H1 (cell line): ENCODE data around the gene COL26A1. TPM values are rescaled to one million over a fixed set of nuclear protein-coding genes. Genes with fewer than 3 reads are reported as not detected.

Experiments used
- CTCF ChIA-PET: fragments of 300-600 bp; sonication (Branson Sonifier 250); formaldehyde crosslinking; loops from one replicate; lab custom pipeline; 2021; ENCODE audit not compliant: partially characterized antibody; lab: Charles Lee
- POLR2A ChIA-PET: fragments of 300-600 bp; sonication (Branson Sonifier 250); formaldehyde crosslinking; loops from one replicate; lab custom pipeline; 2021; ENCODE audit warnings: inconsistent platforms; ENCODE audit not compliant: partially characterized antibody; lab: Charles Lee
- DNase-seq, 2 experiments: peaks; one replicate each; pipeline versions ENCODE4 v3.0.0 to v3.0.0-alpha.2; 2010 to 2022; ENCODE audit warnings: low spot score in 2 of 2, low read depth in 1 of 2, mixed read lengths in 1 of 2
- FAIRE-seq: peaks from 2 replicates; lab custom pipeline; 2011; peaks lifted over from hg19 to GRCh38; lab: Jason Lieb, UNC
- H2AFZ ChIP-seq: 2 replicates; pipeline ENCODE4 v1.8.1; 2012; ENCODE audit warnings: low read length, inconsistent platforms
- H2AK5ac ChIP-seq: 2 replicates; pipeline ENCODE4 v1.6.1; 2013; ENCODE audit warnings: low read depth, low read length
- H2BK120ac ChIP-seq: replicated peaks from 2 replicates; pipeline ENCODE3; 2013; ENCODE audit warnings: low read depth, low read length, inconsistent platforms
- H2BK12ac ChIP-seq: 2 replicates; pipeline ENCODE4 v1.6.1; 2013; ENCODE audit warnings: low read depth, low read length
- H2BK15ac ChIP-seq: 2 replicates; pipeline ENCODE4 v1.6.1; 2013; ENCODE audit warnings: low read length
- H2BK20ac ChIP-seq: 2 replicates; pipeline ENCODE4 v1.6.1; 2013; ENCODE audit warnings: low read length
- H2BK5ac ChIP-seq: 2 replicates; pipeline ENCODE4 v1.6.1; 2013; ENCODE audit warnings: low read depth, low read length
- H3K14ac ChIP-seq: 2 replicates; pipeline ENCODE4 v1.6.1; 2013; ENCODE audit warnings: inconsistent platforms; ENCODE audit not compliant: insufficient read length
- H3K18ac ChIP-seq: 2 replicates; pipeline ENCODE4 v1.6.1; 2013; ENCODE audit warnings: low read length; ENCODE audit errors: extremely low read depth
- H3K23ac ChIP-seq: 2 replicates; pipeline ENCODE4 v1.6.1; 2013; ENCODE audit warnings: inconsistent platforms; ENCODE audit not compliant: insufficient read length
- H3K23me2 ChIP-seq: 2 replicates; pipeline ENCODE4 v1.6.1; 2013; ENCODE audit warnings: low read depth, low read length
- H3K27ac ChIP-seq: 2 replicates; pipeline ENCODE4 v1.6.1; 2011; ENCODE audit warnings: low read depth, low read length, inconsistent platforms
- H3K27me3 ChIP-seq, 4 experiments: replicated peaks in 1 of 4; 1 replicate in 1 of 4; 2 replicates in 3 of 4; pipeline versions ENCODE4 v1.6.1 to v1.8.1; 2011 to 2013; ENCODE audit warnings: low read length in 3 of 4, mild to moderate bottlenecking in 3 of 4, inconsistent platforms in 2 of 4, mixed read lengths in 2 of 4, moderate library complexity in 1 of 4; ENCODE audit not compliant: control insufficient read depth in 3 of 4, insufficient read depth in 3 of 4; ENCODE audit errors: extremely low read depth in 1 of 4
- H3K36me3 ChIP-seq, 4 experiments: 2 replicates each; pipeline versions ENCODE4 v1.6.1 to v1.8.1; 2011 to 2013; ENCODE audit warnings: mild to moderate bottlenecking in 4 of 4, low read length in 3 of 4, moderate library complexity in 2 of 4, control low read depth in 1 of 4, inconsistent platforms in 1 of 4; ENCODE audit not compliant: insufficient read depth in 4 of 4, control insufficient read depth in 2 of 4
- H3K4ac ChIP-seq: replicated peaks from 2 replicates; pipeline ENCODE3; 2013; ENCODE audit warnings: low read length, low read depth, mixed read lengths, inconsistent platforms; ENCODE audit not compliant: insufficient read length
- H3K4me1 ChIP-seq, 4 experiments: replicated peaks in 1 of 4; 1 replicate in 1 of 4; 2 replicates in 3 of 4; pipeline versions ENCODE4 v1.6.1 to v1.8.1; 2011 to 2013; ENCODE audit warnings: low read length in 3 of 4, inconsistent platforms in 2 of 4, mixed read lengths in 1 of 4; ENCODE audit not compliant: insufficient read depth in 4 of 4, control insufficient read depth in 3 of 4
- H3K4me2 ChIP-seq, 2 experiments: 2 replicates each; pipeline versions ENCODE4 v1.6.1 to v1.8.1; 2011 to 2013; ENCODE audit warnings: low read depth in 2 of 2, low read length in 2 of 2, control low read depth in 1 of 2, inconsistent platforms in 1 of 2, mild to moderate bottlenecking in 1 of 2; ENCODE audit not compliant: insufficient read depth in 1 of 2
- H3K4me3 ChIP-seq, 4 experiments: fragments of 200-600, 300-600 bp in 1 of 4; sonication (generic), shearing (Covaris generic), sonication (Bioruptor Twin) in 1 of 4; 2 replicates each; pipeline versions ENCODE4 v1.5.1 to v1.8.1; 2011 to 2016; ENCODE audit warnings: low read length in 4 of 4, low read depth in 3 of 4, control low read depth in 2 of 4, inconsistent platforms in 2 of 4, mild to moderate bottlenecking in 2 of 4, mixed read lengths in 1 of 4, moderate library complexity in 1 of 4; ENCODE audit not compliant: insufficient read depth in 2 of 4; ENCODE audit errors: extremely low read depth in 1 of 4
- H3K56ac ChIP-seq: replicated peaks from 2 replicates; pipeline ENCODE3; 2013; ENCODE audit warnings: low read depth, mild to moderate bottlenecking, mixed read lengths, low read length, inconsistent platforms; ENCODE audit not compliant: insufficient read length
- H3K79me1 ChIP-seq: 2 replicates; pipeline ENCODE4 v1.6.1; 2013; ENCODE audit warnings: low read depth, low read length, control low read depth
- H3K79me2 ChIP-seq, 2 experiments: 2 replicates each; pipeline versions ENCODE4 v1.6.1 to v1.8.1; 2012 to 2013; ENCODE audit warnings: low read length in 2 of 2, mild to moderate bottlenecking in 2 of 2, inconsistent platforms in 1 of 2; ENCODE audit not compliant: insufficient read depth in 2 of 2, control insufficient read depth in 1 of 2
- H3K9ac ChIP-seq, 4 experiments: replicated peaks in 1 of 4; 1 replicate in 1 of 4; 2 replicates in 3 of 4; pipeline versions ENCODE4 v1.6.1 to v1.8.1; 2011 to 2013; ENCODE audit warnings: low read depth in 3 of 4, low read length in 3 of 4, control low read depth in 2 of 4, mild to moderate bottlenecking in 2 of 4, moderate library complexity in 2 of 4, inconsistent platforms in 1 of 4; ENCODE audit errors: extremely low read depth in 1 of 4
- H3K9me3 ChIP-seq, 2 experiments: 2 replicates each; pipeline versions ENCODE4 v1.6.1 to v1.8.1; 2012 to 2013; ENCODE audit warnings: mild to moderate bottlenecking in 2 of 2, moderate library complexity in 2 of 2, control low read depth in 1 of 2, inconsistent platforms in 1 of 2, low read depth in 1 of 2, low read length in 1 of 2, mixed read lengths in 1 of 2; ENCODE audit not compliant: insufficient read depth in 2 of 2
- H4K20me1 ChIP-seq, 2 experiments: replicated peaks in 1 of 2; 2 replicates each; pipeline versions ENCODE3 to v1.8.1; 2011 to 2013; ENCODE audit warnings: inconsistent platforms in 2 of 2, low read length in 2 of 2, mild to moderate bottlenecking in 1 of 2; ENCODE audit not compliant: insufficient read depth in 2 of 2, control insufficient read depth in 1 of 2
- H4K5ac ChIP-seq: 2 replicates; pipeline ENCODE4 v1.6.1; 2013; ENCODE audit warnings: low read length, low read depth, mixed read lengths, inconsistent platforms; ENCODE audit not compliant: insufficient read length
- H4K8ac ChIP-seq: 2 replicates; pipeline ENCODE4 v1.8.0; 2013; ENCODE audit warnings: mild to moderate bottlenecking, moderate library complexity, low read length, inconsistent platforms; ENCODE audit not compliant: insufficient read depth; ENCODE audit errors: extremely low read depth
- H4K91ac ChIP-seq: replicated peaks from 2 replicates; pipeline ENCODE3; 2013; ENCODE audit warnings: low read length, mixed read lengths, inconsistent platforms; ENCODE audit not compliant: insufficient read length
- CBX5 ChIP-seq: fragments of 300-800, 300-1000 bp; sonication (generic); IDR thresholded peaks from 2 replicates; pipeline ENCODE4 v1.7.1; 2016; ENCODE audit warnings: antibody characterized with exemption, low read length, low read depth
- CTBP2 ChIP-seq: IDR thresholded peaks from 2 replicates; pipeline ENCODE4 v1.7.0; 2011; ENCODE audit warnings: borderline replicate concordance, mild to moderate bottlenecking, moderate library complexity, mixed read lengths, low read length; ENCODE audit not compliant: insufficient read depth, insufficient read length
- EZH2 ChIP-seq: fragments of 200-600 bp; sonication (generic); IDR thresholded peaks from 2 replicates; pipeline ENCODE4 v1.7.1; 2012; ENCODE audit warnings: low read depth, mild to moderate bottlenecking, moderate library complexity, low read length, inconsistent platforms; ENCODE audit not compliant: severe bottlenecking
- GTF2F1 ChIP-seq: IDR thresholded peaks from 2 replicates; pipeline ENCODE4 v1.6.1; 2012; ENCODE audit warnings: low read depth, low read length, improper control_type of control experiment, borderline replicate concordance
- HDAC6 ChIP-seq: IDR thresholded peaks from one replicate; pipeline ENCODE4 v1.7.1; 2012; ENCODE audit warnings: low read depth, mild to moderate bottlenecking, inconsistent platforms, low read length, moderate library complexity
- RBBP5 ChIP-seq: IDR thresholded peaks from 2 replicates; pipeline ENCODE4 v1.7.1; 2012; ENCODE audit warnings: low read depth, mild to moderate bottlenecking, inconsistent platforms, low read length, moderate library complexity, borderline replicate concordance
- SIN3A ChIP-seq, 2 experiments: IDR thresholded peaks in 1 of 2; conservative IDR thresholded peaks in 1 of 2; 2 replicates each; pipeline ENCODE4 v1.6.1; 2011 to 2012; ENCODE audit warnings: low read length in 2 of 2, improper control_type of control experiment in 1 of 2, low read depth in 1 of 2, mild to moderate bottlenecking in 1 of 2
- TCF12 ChIP-seq: IDR thresholded peaks from 2 replicates; pipeline ENCODE4 v1.6.1; 2011; ENCODE audit warnings: low read depth, mild to moderate bottlenecking, low read length
- WGBS, 2 experiments: shearing (Covaris generic) in 1 of 2; methylation state at CpG; one replicate each; pipeline versions ENCODE4 v1.1.6 to v1.1.7; 2013 to 2015; ENCODE audit warnings: low lambda C conversion rate in 2 of 2, mixed read lengths in 2 of 2, inconsistent platforms in 1 of 2, low coverage in 1 of 2, missing lambda C conversion rate in 1 of 2; ENCODE audit not compliant: insufficient replicate concordance in 2 of 2, insufficient coverage in 1 of 2, insufficient read length in 1 of 2; ENCODE audit errors: extremely low coverage in 1 of 2, missing lambda C conversion rate in 1 of 2; 5-methylcytosine and 5-hydroxymethylcytosine counted together
- polyA plus RNA-seq, 7 experiments: library from polyadenylated mRNA; depleted of rRNA in 3 of 7; stranded (reverse) in 5 of 7; unstranded in 2 of 7; fragments of >200 nt in 5 of 7; fragments of 200-250 nt in 2 of 7; gene quantifications; 1 replicate in 5 of 7; 2 replicates in 1 of 7; 4 replicates in 1 of 7; pipeline versions ENCODE4 v1.2.1 to v1.2.3, GENCODE V29; 2011 to 2013; ENCODE audit warnings: missing spikeins in 2 of 7, mixed read lengths in 2 of 7
- total RNA-seq: library from RNA; stranded (reverse); fragmentation: NEBNext Ultra II Directional; extraction: Animal tissue kit (Norgen Biotek cat#: 25700); gene quantifications from 2 replicates; pipeline ENCODE4 v1.2.1, GENCODE V29; 2021
- TF ChIP-seq, protein P1 (sequence below): IDR thresholded peaks from 2 replicates; pipeline ENCODE4 v1.6.1; 2011; ENCODE audit warnings: low read length, improper control_type of control experiment

COL26A1 gene
- total and polyA plus RNA-seq, 2 of the 8 experiments (the other 6 are each of a cell fraction or from before 2014, with no cell fraction given): 51.1 to 68.8 TPM

DNA sequence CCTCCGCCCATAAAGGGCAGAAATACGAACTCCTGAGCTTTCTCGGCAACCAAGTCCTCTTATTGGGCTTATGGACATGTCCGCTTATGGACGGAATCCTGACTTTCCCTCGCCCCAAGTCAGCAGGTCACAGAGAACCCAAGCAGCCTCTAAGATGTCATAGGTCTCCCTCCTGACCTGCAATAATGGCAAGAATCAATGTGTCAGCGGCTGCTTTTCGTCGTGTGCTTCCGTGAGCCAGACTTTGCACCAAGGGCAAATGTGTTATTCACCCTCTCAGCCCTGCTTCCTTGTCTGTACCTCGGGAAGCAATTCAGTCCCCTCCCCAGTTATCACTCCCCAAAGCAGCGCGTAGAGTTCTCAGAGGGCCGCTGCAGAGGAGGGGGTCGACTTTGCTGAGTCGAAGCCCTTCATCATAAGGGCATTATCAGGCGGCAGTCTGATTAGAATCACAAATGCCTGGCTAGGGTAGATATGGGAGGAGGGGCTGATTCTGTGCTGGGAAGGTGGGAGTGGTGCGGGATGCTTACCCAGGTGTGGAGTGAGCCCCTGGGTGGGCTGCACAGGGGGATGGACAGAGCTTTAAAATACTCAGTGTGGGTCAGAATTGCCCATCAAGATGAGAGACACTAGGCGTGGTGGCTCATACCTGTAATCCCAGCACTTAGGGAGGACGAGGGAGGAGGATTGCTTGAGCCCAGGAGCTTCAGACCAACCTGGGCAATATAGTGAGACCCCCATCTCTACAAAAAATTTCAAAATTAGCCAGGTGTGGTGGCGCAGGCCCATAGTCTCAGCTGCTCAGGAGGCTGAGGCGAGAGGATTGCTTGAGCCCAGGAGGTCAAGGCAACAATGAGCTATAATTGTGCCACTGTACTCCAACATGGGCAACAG, 36.0 kb downstream of the COL26A1 start:
- H2BK120ac ChIP-seq: peak overlapping the region; percentile 36
- CTCF ChIA-PET: interaction anchor here (0.7 to 32.6 kb wide), 12 partner anchors 13 to 108 kb away, joined by 3 to 728 read pairs (median 4); partner anchors contain the start of gene COL26A1
- DNase-seq (no peak), FAIRE-seq (no peak)
- H2AFZ ChIP-seq: no peak overlapping the region
- POLR2A ChIA-PET: interaction anchor here (0.8 to 4.1 kb wide), 11 partner anchors 9 to 61 kb away, joined by 3 to 15 read pairs (median 4); partner anchors contain the start of gene COL26A1
- H3K18ac ChIP-seq: peak overlapping the region; percentile 36; the same call in 1 of the 2 replicates
- no peak overlapping the region for H4K5ac ChIP-seq
- H3K27me3 ChIP-seq: no peaks in the 10 kb centered on the region
- 75% methylated on average over 22 of the region's 22 CpGs; no CpG with 5 or more reads in 1 of the 2 experiments for WGBS, 2 experiments
- peak overlapping the region; percentile 14 for H4K91ac ChIP-seq
- H3K14ac ChIP-seq: no peak overlapping the region
- no peaks in the 10 kb centered on the region for H3K36me3 ChIP-seq
- TF ChIP-seq, protein P1, sequence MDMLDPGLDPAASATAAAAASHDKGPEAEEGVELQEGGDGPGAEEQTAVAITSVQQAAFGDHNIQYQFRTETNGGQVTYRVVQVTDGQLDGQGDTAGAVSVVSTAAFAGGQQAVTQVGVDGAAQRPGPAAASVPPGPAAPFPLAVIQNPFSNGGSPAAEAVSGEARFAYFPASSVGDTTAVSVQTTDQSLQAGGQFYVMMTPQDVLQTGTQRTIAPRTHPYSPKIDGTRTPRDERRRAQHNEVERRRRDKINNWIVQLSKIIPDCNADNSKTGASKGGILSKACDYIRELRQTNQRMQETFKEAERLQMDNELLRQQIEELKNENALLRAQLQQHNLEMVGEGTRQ: no peak
- TF ChIP-seq TCF12: no peak
- no peak for TF ChIP-seq RBBP5
- no peak for TF ChIP-seq HDAC6
- TF ChIP-seq CTBP2: no peak
- TF ChIP-seq CBX5: no peak
- no peak for TF ChIP-seq GTF2F1
- no peak for TF ChIP-seq SIN3A (conservative IDR thresholded peaks at IDR 0.05 in 1 of 2, IDR thresholded peaks at IDR 0.05 in 1 of 2; ENCODE audit: low read depth in 1 of 2, low read length in 2 of 2)
- no peak for TF ChIP-seq EZH2
- no peaks in the 10 kb centered on the region for H4K20me1 ChIP-seq
- H3K56ac ChIP-seq: no peak overlapping the region
- H3K23me2 ChIP-seq: no peaks in the 10 kb centered on the region
- peak overlapping the region; percentile 17 for H2BK20ac ChIP-seq
- no peaks in the 10 kb centered on the region for H3K9me3 ChIP-seq
- peak overlapping the region; percentile 50; the same call in 1 of the 2 replicates for H2BK5ac ChIP-seq
- H3K23ac ChIP-seq: no peak overlapping the region
- H2BK12ac ChIP-seq: peak overlapping the region; percentile 18; the same call in 1 of the 2 replicates
- no peak overlapping the region for H3K4ac ChIP-seq
- peaks cover 4% of the 10 kb centered on the region for H3K79me1 ChIP-seq
- peaks cover 12 to 28% (median 18%) of the 10 kb centered on the region in 4 experiments for H3K4me1 ChIP-seq
- peak overlapping the region; percentile 4; the same call in 1 of the 2 replicates for H4K8ac ChIP-seq
- peaks cover 0 to 29% of the 10 kb centered on the region in 2 experiments; a peak in 2 of 4 replicates for H3K79me2 ChIP-seq
- no peak overlapping the region for H2BK15ac ChIP-seq
- peak overlapping the region; percentile 29 to 43; a peak in 2 of 4 replicates for H3K4me2 ChIP-seq
- no peak overlapping the region for H3K27ac ChIP-seq
- no peak overlapping the region for H3K4me3 ChIP-seq
- H2AK5ac ChIP-seq: 0 out of 2 replicates have a peak overlapping the region, but pooled peaks have one; percentile 69
- peak overlapping the region in 1 of 4 experiments; percentile 24; a peak in 1 of 7 replicates for H3K9ac ChIP-seq
